IMR-90 (cell line): ENCODE measurements around the gene ATP8B4. TPM values are rescaled to one million over a fixed set of nuclear protein-coding genes. Genes with fewer than 3 reads are reported as not detected.

Experiments
- ATAC-seq: fragments of 200-7000 bp; cut with Tn5 transposase; 2 replicates; pipeline ENCODE4 v1.9.1; 2020; ENCODE audit warnings: low read depth, mild to moderate bottlenecking, moderate library complexity
- BruUV-seq: library from RNA; stranded (reverse); fragments of 400-500 nt; replicated peaks from 2 replicates; lab custom pipeline; 2021; lab: Mats Ljungman, UMichigan
- CTCF ChIA-PET: fragments of 300-600 bp; formaldehyde crosslinking; extraction: SDS; loops from one replicate; lab custom pipeline; 2021; ENCODE audit warnings: antibody characterized with exemption; lab: Yijun Ruan, JAX
- POLR2A ChIA-PET: fragments of 300-600 bp; sonication (Branson Sonifier 250); formaldehyde crosslinking; loops from one replicate; lab custom pipeline; 2022; ENCODE audit warnings: antibody characterized with exemption; ENCODE audit not compliant: unreplicated experiment; lab: Charles Lee
- DNase-seq: peaks from one replicate; pipeline ENCODE4 v3.0.0; 2013
- H2AFZ ChIP-seq: replicated peaks from 2 replicates; pipeline ENCODE3; 2013; ENCODE audit warnings: low read length, mild to moderate bottlenecking; ENCODE audit not compliant: poor library complexity
- H2AK5ac ChIP-seq: 2 replicates; pipeline ENCODE4 v1.6.1; 2013; ENCODE audit warnings: low read depth, low read length, inconsistent platforms
- H2AK9ac ChIP-seq: replicated peaks from 2 replicates; pipeline ENCODE3; 2013; ENCODE audit warnings: mild to moderate bottlenecking, low read depth, low read length, moderate library complexity; ENCODE audit not compliant: poor library complexity
- H2BK120ac ChIP-seq: 2 replicates; pipeline ENCODE4 v1.6.1; 2013; ENCODE audit warnings: low read depth, low read length, inconsistent platforms
- H2BK15ac ChIP-seq: 3 replicates; pipeline ENCODE4 v1.6.1; 2013; ENCODE audit warnings: low read depth, low read length, inconsistent platforms
- H2BK20ac ChIP-seq: 2 replicates; pipeline ENCODE4 v1.6.1; 2013; ENCODE audit warnings: low read depth, mild to moderate bottlenecking, inconsistent platforms, low read length, moderate library complexity
- H2BK5ac ChIP-seq: 2 replicates; pipeline ENCODE4 v1.6.1; 2013; ENCODE audit warnings: mild to moderate bottlenecking, low read depth, low read length, inconsistent platforms; ENCODE audit not compliant: poor library complexity, severe bottlenecking
- H3K14ac ChIP-seq: replicated peaks from 2 replicates; pipeline ENCODE4 v1.6.1; 2013; ENCODE audit warnings: low read depth, low read length, inconsistent platforms
- H3K18ac ChIP-seq: 2 replicates; pipeline ENCODE4 v1.6.1; 2013; ENCODE audit warnings: low read depth, low read length, control low read depth
- H3K23ac ChIP-seq: 2 replicates; pipeline ENCODE4 v1.6.1; 2013; ENCODE audit warnings: low read depth, low read length, inconsistent platforms
- H3K27ac ChIP-seq: 2 replicates; pipeline ENCODE4 v1.5.1; 2013; ENCODE audit warnings: mild to moderate bottlenecking, control low read depth, low read length; ENCODE audit not compliant: insufficient read depth
- H3K27me3 ChIP-seq: 2 replicates; pipeline ENCODE4 v1.6.1; 2013; ENCODE audit warnings: low read length; ENCODE audit not compliant: control insufficient read depth, insufficient read depth
- H3K36me3 ChIP-seq: 2 replicates; pipeline ENCODE4 v1.6.1; 2013; ENCODE audit warnings: low read length, mixed read lengths; ENCODE audit not compliant: control insufficient read depth, insufficient read depth
- H3K4ac ChIP-seq: 2 replicates; pipeline ENCODE4 v1.6.1; 2013; ENCODE audit warnings: low read depth, low read length, inconsistent platforms
- H3K4me1 ChIP-seq: 2 replicates; pipeline ENCODE4 v1.6.1; 2013; ENCODE audit warnings: low read length, mixed read lengths; ENCODE audit not compliant: control insufficient read depth, insufficient read depth
- H3K4me2 ChIP-seq: 2 replicates; pipeline ENCODE4 v1.6.1; 2013; ENCODE audit warnings: low read depth, mild to moderate bottlenecking, control low read depth, low read length, moderate library complexity
- H3K4me3 ChIP-seq: 2 replicates; pipeline ENCODE4 v1.5.1; 2013; ENCODE audit warnings: low read depth, mild to moderate bottlenecking, control low read depth, low read length, moderate library complexity; ENCODE audit not compliant: insufficient read depth
- H3K56ac ChIP-seq: 2 replicates; pipeline ENCODE4 v1.6.1; 2013; ENCODE audit warnings: low read length, inconsistent platforms; ENCODE audit not compliant: insufficient read depth; ENCODE audit errors: extremely low read depth
- H3K79me1 ChIP-seq, 2 experiments: 2 replicates each; pipeline ENCODE4 v1.6.1; 2013; ENCODE audit warnings: low read length in 2 of 2, inconsistent platforms in 1 of 2, low read depth in 1 of 2
- H3K9ac ChIP-seq: 2 replicates; pipeline ENCODE4 v1.6.1; 2013; ENCODE audit warnings: low read depth, low read length, control low read depth
- H3K9me1 ChIP-seq: 2 replicates; pipeline ENCODE4 v1.6.1; 2013; ENCODE audit warnings: low read length, inconsistent platforms; ENCODE audit not compliant: insufficient read depth
- H3K9me3 ChIP-seq: 2 replicates; pipeline ENCODE4 v1.6.1; 2013; ENCODE audit warnings: low read length; ENCODE audit not compliant: control insufficient read depth, insufficient read depth
- H4K20me1 ChIP-seq: 2 replicates; pipeline ENCODE4 v1.6.1; 2013; ENCODE audit warnings: low read length, inconsistent platforms; ENCODE audit not compliant: insufficient read depth
- H4K5ac ChIP-seq: 2 replicates; pipeline ENCODE4 v1.6.1; 2013; ENCODE audit warnings: mild to moderate bottlenecking, low read depth, low read length, control low read depth
- H4K8ac ChIP-seq, 2 experiments: 2 replicates each; pipeline ENCODE4 v1.6.1; 2013; ENCODE audit warnings: low read depth in 2 of 2, low read length in 2 of 2, control low read depth in 1 of 2, inconsistent platforms in 1 of 2
- H4K91ac ChIP-seq: 2 replicates; pipeline ENCODE4 v1.6.1; 2013; ENCODE audit warnings: low read depth, low read length, inconsistent platforms; ENCODE audit not compliant: insufficient read depth
- BHLHE40 ChIP-seq: fragments of 150-350 bp; IDR thresholded peaks from 2 replicates; pipeline ENCODE4 v1.6.1; 2016; ENCODE audit warnings: mild to moderate bottlenecking, low read depth, low read length
- CHD1 ChIP-seq: IDR thresholded peaks from 2 replicates; pipeline ENCODE4 v1.6.1; 2012; ENCODE audit warnings: low read depth, low read length, improper control_type of control experiment
- MAFK ChIP-seq: IDR thresholded peaks from 2 replicates; pipeline ENCODE4 v1.6.1; 2012; ENCODE audit warnings: low read depth, low read length, improper control_type of control experiment
- MAZ ChIP-seq: IDR thresholded peaks from 2 replicates; pipeline ENCODE4 v1.6.1; 2012; ENCODE audit warnings: low read depth, mild to moderate bottlenecking, low read length, improper control_type of control experiment, moderate library complexity, borderline replicate concordance
- POLR2A ChIP-seq: IDR thresholded peaks from 2 replicates; pipeline ENCODE4 v1.6.1; 2012; ENCODE audit warnings: mild to moderate bottlenecking, low read depth, low read length
- RAD21 ChIP-seq: IDR thresholded peaks from 2 replicates; pipeline ENCODE4 v1.6.1; 2012; ENCODE audit warnings: low read length, improper control_type of control experiment
- RFX5 ChIP-seq: IDR thresholded peaks from 2 replicates; pipeline ENCODE4 v1.8.0; 2012; ENCODE audit warnings: low read depth, mild to moderate bottlenecking, low read length, moderate library complexity
- SMC3 ChIP-seq: fragments of 150-350 bp; IDR thresholded peaks from 2 replicates; pipeline ENCODE4 v1.6.1; 2016; ENCODE audit warnings: low read depth, mild to moderate bottlenecking, antibody characterized with exemption, low read length, moderate library complexity
- WGBS, 2 experiments: methylation state at CpG; one replicate each; pipeline versions ENCODE4 v1.1.5 to v1.1.7; 2013; ENCODE audit warnings: missing lambda C conversion rate in 2 of 2; ENCODE audit not compliant: insufficient read length in 1 of 2; ENCODE audit errors: extremely low coverage in 2 of 2; 5-methylcytosine and 5-hydroxymethylcytosine counted together
- dilution Hi-C: fragments of 300-500 bp; cut with HindIII; formaldehyde crosslinking; loops from one replicate; pipeline ENCODE4 v1.14.3; 2018; ENCODE audit warnings: low sequenced_read_pairs; ENCODE audit not compliant: unreplicated experiment
- in situ Hi-C: fragments of 300-500 bp; cut with MboI; formaldehyde crosslinking; loops from 3 replicates; pipeline ENCODE4 v1.14.3; 2019; ENCODE audit warnings: low sequenced_read_pairs, inconsistent platforms, mixed read lengths
- intact Hi-C: fragments of 100-400 bp; cut with micrococcal nuclease; formaldehyde crosslinking; loops from 2 replicates; pipeline ENCODE4 v1.10.0; 2022
- polyA plus RNA-seq, 3 experiments: library from polyadenylated mRNA; depleted of rRNA; stranded (reverse); fragments of >200 nt; gene quantifications; 2 replicates each; pipeline ENCODE4 v1.2.3, GENCODE V29; 2012; ENCODE audit warnings: low replicate concordance in 1 of 3
- total RNA-seq: library from RNA; depleted of rRNA; stranded (reverse); fragments of >200 nt; gene quantifications from 2 replicates; pipeline ENCODE4 v1.2.3, GENCODE V29; 2012
- TF ChIP-seq, protein P1 (sequence below): fragments of 150-350 bp; IDR thresholded peaks from 2 replicates; pipeline ENCODE4 v1.6.1; 2016; ENCODE audit warnings: low read depth, mild to moderate bottlenecking, low read length, moderate library complexity, borderline replicate concordance
- TF ChIP-seq, protein P2 (sequence below): conservative IDR thresholded peaks from 2 replicates; pipeline ENCODE4 v1.5.1; 2012; ENCODE audit warnings: mild to moderate bottlenecking, low read depth, low read length, improper control_type of control experiment
- TF ChIP-seq, protein P3 (sequence below): fragments of 150-350 bp; IDR thresholded peaks from 2 replicates; pipeline ENCODE4 v1.6.1; 2017; ENCODE audit warnings: mild to moderate bottlenecking, antibody characterized with exemption, low read length, low read depth

The ATP8B4 gene
- total and polyA plus RNA-seq, 2 of the 4 experiments (the other 2 are of a cell fraction) = 0.12 to 0.54 TPM

DNA sequence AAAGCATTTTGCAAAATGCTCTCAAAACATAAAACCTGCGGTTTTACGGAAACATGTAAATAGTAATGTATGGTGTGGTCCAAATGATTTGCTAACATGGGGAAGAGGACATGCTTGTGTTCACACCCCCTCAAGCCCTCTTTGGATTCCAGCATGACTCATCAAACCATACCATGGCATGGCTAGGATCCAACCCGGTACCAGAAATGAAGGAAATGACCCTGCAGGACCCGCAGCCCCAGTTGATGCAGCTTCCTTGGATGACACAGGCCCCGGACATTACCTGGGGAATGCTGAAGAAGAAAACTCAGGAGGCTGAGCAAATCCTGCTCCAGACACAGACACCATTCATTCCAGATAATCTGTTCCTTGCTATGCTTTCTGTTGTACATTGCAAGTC, 275.3 kb downstream of the ATP8B4 start:
- Histone ChIP-seq H3K4ac (no peak overlapping the region), H3K36me3 (no peaks in the 10 kb centered on the region), H3K4me1 (peaks cover 12% of the 10 kb centered on the region), H3K27ac (no peak overlapping the region), H2BK120ac (no peak overlapping the region), H3K23ac (no peak overlapping the region), H3K79me1 (no peaks in the 10 kb centered on the region), H3K9me3 (peaks cover 11% of the 10 kb centered on the region), H2BK5ac (no peak overlapping the region), H4K8ac (no peak overlapping the region), H2BK20ac (no peak overlapping the region), H3K4me3 (no peak overlapping the region), H3K4me2 (no peak overlapping the region), H4K91ac (no peak overlapping the region), H2AFZ (no peak overlapping the region), H2BK15ac (0 out of 3 replicates have a peak overlapping the region, but pooled peaks have one; percentile 51), H3K9ac (no peak overlapping the region), H4K5ac (no peak overlapping the region), H3K9me1 (peaks cover 5% of the 10 kb centered on the region; the same call in 1 of the 2 replicates), H3K27me3 (no peaks in the 10 kb centered on the region), H4K20me1 (no peaks in the 10 kb centered on the region; the same call in 1 of the 2 replicates), H3K14ac (no peak overlapping the region), H2AK9ac (no peak overlapping the region), H3K56ac (no peak overlapping the region), H3K18ac (no peak overlapping the region), H2AK5ac (0 out of 2 replicates have a peak overlapping the region, but pooled peaks have one; percentile 11)
- dilution Hi-C loops (no loop called here), in situ Hi-C loops (no loop called here), intact Hi-C loops (no loop called here)
- WGBS, 2 experiments = no CpG with 5 or more reads among the region's 5 CpGs
- ChIA-PET POLR2A (no interaction called here), CTCF (no interaction called here)
- ATAC-seq = no peak
- TF ChIP-seq, protein P1, sequence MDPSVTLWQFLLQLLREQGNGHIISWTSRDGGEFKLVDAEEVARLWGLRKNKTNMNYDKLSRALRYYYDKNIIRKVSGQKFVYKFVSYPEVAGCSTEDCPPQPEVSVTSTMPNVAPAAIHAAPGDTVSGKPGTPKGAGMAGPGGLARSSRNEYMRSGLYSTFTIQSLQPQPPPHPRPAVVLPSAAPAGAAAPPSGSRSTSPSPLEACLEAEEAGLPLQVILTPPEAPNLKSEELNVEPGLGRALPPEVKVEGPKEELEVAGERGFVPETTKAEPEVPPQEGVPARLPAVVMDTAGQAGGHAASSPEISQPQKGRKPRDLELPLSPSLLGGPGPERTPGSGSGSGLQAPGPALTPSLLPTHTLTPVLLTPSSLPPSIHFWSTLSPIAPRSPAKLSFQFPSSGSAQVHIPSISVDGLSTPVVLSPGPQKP = no peak
- TF ChIP-seq, protein P2, sequence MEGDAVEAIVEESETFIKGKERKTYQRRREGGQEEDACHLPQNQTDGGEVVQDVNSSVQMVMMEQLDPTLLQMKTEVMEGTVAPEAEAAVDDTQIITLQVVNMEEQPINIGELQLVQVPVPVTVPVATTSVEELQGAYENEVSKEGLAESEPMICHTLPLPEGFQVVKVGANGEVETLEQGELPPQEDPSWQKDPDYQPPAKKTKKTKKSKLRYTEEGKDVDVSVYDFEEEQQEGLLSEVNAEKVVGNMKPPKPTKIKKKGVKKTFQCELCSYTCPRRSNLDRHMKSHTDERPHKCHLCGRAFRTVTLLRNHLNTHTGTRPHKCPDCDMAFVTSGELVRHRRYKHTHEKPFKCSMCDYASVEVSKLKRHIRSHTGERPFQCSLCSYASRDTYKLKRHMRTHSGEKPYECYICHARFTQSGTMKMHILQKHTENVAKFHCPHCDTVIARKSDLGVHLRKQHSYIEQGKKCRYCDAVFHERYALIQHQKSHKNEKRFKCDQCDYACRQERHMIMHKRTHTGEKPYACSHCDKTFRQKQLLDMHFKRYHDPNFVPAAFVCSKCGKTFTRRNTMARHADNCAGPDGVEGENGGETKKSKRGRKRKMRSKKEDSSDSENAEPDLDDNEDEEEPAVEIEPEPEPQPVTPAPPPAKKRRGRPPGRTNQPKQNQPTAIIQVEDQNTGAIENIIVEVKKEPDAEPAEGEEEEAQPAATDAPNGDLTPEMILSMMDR = no peak
- TF ChIP-seq RFX5 = no peak
- no peak for TF ChIP-seq BHLHE40
- TF ChIP-seq CHD1 = no peak
- no peak for TF ChIP-seq SMC3
- TF ChIP-seq MAFK = no peak
- TF ChIP-seq POLR2A = no peak
- TF ChIP-seq, protein P3, sequence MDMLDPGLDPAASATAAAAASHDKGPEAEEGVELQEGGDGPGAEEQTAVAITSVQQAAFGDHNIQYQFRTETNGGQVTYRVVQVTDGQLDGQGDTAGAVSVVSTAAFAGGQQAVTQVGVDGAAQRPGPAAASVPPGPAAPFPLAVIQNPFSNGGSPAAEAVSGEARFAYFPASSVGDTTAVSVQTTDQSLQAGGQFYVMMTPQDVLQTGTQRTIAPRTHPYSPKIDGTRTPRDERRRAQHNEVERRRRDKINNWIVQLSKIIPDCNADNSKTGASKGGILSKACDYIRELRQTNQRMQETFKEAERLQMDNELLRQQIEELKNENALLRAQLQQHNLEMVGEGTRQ = no peak
- TF ChIP-seq RAD21 = no peak
- no peak for TF ChIP-seq MAZ
- BruUV-seq = no TSS peak
- no peak for DNase-seq
